SH-SY5Y (cell line): ENCODE measurements around the gene PRRX1.

ENCODE experiments used
- GATA2 ChIP-seq: IDR thresholded peaks from 2 replicates; pipeline ENCODE4 v1.6.1; 2011; ENCODE audit warnings: mild to moderate bottlenecking, low read depth, low read length
- GATA3 ChIP-seq: IDR thresholded peaks from 2 replicates; pipeline ENCODE4 v1.6.1; 2011; ENCODE audit warnings: low read depth, mild to moderate bottlenecking, low read length, moderate library complexity

GRCh38 chr1:170770254-170770653 is 106.3 kb downstream of the PRRX1 start:
- TF ChIP-seq GATA2 (no peak), GATA3 (no peak)
